HuH-7 (cell line): ENCODE measurements around the gene LDB2.

ENCODE experiments used
- DNase-seq: peaks from one replicate; pipeline ENCODE4 v3.0.0; 2011; ENCODE audit warnings: low spot score

Gene LDB2

DNA sequence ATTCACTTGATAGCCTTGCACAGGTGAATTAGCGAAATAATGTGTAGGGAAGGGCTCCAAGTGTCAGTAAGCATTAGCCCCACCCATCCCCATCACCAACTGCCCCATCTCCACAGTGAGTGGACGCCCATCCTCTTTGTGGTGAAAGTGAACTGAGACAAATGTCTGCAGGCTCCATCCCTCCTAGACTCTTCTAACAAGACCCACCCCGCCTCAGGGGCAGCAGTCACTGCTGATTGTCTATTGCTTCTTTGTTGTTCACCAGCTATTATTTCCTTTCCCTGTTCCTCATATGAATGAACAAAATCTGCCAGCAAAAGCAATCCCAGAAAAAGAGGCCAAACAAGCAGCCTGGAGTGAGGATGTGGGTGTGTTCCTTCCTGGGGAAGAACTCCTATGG is 96.4 kb downstream of the LDB2 start:
- DNase-seq, result no peak

DNA sequence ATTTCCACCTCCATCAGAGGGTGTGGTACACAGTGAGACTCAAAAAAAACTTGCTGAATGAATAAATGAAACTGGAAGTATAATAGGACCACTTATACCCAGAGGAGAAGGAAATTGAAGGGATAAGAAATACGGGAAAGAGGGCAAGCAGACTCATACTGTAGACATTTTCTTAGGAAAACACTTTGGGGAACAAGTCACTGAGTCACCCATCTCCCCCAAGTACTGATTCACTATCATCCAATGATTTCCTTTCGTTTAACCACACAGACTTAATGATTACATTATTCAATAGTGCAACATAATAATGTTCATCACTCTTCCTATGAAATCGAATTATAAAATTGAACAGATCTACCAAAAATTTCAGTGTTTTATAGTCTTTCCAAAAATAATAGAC is 97.1 kb downstream of the LDB2 start:
- no peak for DNase-seq

- DNase-seq, result peak; percentile 59
These were observed 103.5 kb downstream of the LDB2 start for GRCh38 chr4:16794816-16795445.

GRCh38 chr4:16791460-16791859 is 107.0 kb downstream of the LDB2 start:
- DNase-seq, result no peak

- DNase-seq, result no peak
These were observed 107.9 kb downstream of the LDB2 start for GRCh38 chr4:16790508-16790907.

GRCh38 chr4:16788868-16789267 is 109.6 kb downstream of the LDB2 start:
- no peak for DNase-seq

- DNase-seq, result no peak
These were observed 112.5 kb downstream of the LDB2 start for GRCh38 chr4:16785793-16786527.

DNA sequence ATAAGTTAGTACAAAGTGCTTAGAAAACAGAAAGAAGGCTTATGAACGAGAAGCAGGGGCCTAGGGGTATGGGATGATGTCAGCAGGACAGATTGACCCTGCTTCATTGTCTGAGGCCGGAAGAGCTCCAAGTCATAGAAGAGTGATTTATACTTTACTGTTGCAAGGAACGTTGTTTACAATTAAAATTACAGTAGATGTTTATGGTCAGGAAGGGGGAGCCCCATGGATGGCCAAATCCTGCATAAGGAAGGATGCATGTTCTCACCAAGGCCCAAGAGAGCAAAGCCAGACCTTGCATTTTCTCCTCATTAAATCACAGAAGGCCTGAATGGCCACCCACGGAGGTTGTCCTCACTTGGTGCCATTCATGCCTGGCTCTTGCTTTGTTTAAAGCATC is 115.3 kb downstream of the LDB2 start:
- DNase-seq, result no peak

DNA sequence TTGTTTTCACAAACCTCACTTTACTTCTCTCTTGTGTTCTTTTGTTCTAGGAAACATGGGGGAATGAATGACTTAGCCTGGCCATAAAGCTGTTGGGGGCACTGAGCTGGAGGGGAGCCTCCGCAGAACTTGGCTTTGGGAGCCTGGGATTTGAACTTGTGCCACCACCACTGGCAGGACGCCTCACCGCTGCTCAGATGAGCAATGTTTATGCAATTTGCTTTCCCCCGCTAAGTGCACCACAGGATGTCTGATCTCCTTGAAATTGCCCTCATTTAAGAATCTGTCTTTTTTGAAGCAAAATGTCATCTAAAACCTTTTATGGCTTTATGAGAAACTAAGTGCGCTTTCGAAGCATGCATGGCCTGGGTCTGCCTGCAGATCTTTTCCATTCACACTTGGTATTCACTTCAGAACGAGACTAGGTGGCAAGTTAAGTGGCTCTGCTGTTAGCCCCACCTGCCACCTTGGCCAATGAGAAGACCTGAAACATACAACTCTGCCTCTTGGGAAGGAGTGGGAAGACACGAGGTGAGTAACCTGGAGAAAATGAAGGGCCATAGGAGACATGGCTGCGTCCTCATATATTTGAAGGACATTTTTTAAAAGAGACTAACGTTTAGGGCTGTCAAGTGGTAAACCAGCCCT is 119.3 kb downstream of the LDB2 start:
- no peak for DNase-seq

DNA sequence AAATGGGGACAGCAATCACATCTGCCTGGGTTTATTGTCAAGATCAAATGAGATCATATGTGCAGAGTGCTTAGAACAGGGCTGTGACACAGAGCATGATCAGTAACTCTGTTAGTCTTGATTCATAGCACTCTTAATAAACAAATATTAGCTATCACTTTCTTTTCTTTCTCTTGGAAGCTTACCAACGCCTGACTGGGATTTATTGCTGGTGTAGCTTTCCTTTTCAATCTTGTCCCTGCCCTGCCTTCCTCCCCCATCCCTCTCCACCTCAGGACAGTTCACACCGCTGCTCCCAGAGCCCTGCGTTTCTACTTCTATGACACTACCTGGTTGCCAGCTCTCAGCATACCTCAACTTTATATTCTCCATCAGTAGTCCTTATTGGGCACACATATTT is 120.7 kb downstream of the LDB2 start:
- DNase-seq, result no peak

GRCh38 chr4:16775411-16776154 is 122.9 kb downstream of the LDB2 start:
- DNase-seq, result no peak

DNA sequence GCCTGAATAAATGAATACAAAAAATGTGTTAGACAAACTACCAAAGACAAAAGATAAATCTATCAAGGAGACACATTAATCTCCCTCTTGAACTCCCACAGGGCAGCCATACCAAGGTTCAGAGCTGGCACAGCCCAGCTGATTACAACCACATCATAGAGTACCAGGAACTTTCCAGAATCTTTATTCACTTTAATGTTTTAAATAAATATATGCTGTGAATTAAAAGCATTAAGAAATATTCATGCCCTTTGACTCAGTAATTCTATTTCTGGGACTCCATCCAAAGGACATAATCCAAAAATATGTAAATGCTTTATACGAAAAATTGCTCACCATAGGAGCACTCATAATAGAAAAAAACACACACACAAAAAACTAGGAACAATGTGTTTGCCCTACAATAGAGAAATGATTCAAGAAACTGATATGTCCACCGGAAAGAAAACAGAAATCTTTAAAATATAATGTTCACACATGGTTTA is 126.0 kb downstream of the LDB2 start:
- no peak for DNase-seq

DNA sequence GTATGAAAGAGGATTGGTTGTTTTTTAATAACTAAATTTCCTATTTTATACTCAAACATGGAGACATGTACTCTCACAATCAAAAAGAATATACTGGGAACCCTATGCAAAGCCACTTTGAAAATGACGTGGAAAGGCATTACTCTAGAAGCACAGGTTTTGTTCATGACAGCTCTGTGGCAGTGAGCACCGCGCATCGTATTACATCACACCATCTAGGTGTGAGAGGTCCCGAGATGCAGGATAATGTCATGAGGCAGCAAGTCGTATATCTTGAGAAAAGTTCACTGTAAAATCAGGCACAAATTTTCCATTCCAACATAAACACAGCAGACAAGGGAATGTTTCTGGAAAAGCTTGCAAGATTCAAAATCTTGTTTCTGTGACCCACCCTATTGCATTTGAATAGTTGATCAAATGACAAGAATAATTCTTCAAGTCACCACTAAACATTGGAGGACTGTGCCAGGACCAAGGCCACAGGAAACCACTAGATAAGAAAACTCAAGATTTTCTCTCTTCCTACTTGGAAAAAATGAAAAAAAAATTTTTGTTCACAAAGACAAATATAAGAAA is 127.6 kb downstream of the LDB2 start:
- DNase-seq, result no peak

DNA sequence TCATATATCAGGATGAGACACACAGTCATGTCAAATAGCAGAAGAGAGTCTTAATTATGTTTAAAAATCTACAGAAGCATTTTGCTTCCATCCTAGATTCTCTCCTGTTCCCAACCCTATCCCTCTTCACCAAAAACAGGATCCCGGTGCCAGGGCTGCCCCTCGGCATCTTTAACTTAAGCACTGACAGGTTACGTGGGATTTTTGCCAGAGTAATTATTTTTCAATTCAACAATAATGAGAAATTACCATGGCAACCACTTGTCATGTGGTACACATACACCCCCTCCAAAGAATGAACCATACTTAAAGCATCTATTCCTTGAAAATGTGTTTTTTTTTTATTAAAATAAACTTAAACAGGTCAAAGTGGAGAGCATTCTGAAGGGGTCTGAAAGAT is 130.6 kb downstream of the LDB2 start:
- DNase-seq, result no peak

DNA sequence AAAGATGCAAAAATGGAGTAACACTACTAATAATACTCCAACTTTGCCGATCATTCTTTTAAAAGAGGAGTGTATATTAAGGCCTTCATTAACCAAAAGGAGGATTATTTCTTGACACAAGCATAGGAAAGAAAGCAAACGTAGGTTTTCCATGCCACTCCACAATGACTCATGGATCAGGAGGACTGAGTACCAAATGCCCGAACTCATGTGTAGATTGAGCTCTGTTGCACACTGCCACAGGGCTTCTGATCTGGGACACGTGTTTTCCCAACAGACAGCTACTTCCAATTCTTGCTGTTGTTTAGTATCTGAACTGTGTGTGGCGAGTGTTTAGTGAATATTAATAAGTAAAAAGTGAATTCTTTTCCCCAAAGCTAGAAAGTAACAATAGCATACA is 131.2 kb downstream of the LDB2 start:
- DNase-seq, result no peak

GRCh38 chr4:16765546-16765945 is 132.9 kb downstream of the LDB2 start:
- no peak for DNase-seq

- no peak for DNase-seq
These were observed 133.8 kb downstream of the LDB2 start for GRCh38 chr4:16764622-16765021.

DNA sequence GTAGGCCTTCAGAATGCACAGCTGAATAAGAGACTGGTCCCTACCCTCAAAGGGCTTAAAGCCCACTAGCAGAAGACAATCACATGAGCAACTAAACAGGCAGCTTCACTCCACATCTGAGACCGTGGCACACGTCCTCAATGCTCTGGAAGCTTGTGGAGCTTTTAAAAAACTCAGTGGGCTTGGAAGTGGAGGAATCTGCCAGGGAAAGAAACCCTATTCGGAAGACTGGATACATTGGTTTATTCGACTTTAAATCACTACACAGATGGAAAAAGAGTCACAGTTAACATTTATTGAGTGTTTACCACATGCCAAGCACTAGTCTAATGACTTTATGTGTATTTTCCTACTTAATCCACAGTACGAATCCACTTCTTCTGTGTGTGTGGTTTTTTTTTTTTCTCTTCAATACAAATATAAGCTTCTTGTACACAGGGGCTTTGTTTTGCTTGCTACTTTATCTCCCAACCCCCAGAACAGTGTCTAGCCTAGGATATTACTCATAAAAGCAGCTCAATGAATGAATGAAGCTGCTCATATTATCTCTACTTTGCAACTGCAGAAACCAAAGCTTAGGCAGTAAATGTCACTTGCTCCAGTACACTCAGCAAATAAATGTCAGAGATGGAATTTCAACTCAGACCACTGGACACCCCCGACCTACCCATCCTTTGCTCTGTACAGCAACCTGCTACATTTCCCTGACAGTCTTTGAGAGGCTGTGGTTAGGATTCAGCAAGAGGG is 137.7 kb downstream of the LDB2 start:
- no peak for DNase-seq

DNA sequence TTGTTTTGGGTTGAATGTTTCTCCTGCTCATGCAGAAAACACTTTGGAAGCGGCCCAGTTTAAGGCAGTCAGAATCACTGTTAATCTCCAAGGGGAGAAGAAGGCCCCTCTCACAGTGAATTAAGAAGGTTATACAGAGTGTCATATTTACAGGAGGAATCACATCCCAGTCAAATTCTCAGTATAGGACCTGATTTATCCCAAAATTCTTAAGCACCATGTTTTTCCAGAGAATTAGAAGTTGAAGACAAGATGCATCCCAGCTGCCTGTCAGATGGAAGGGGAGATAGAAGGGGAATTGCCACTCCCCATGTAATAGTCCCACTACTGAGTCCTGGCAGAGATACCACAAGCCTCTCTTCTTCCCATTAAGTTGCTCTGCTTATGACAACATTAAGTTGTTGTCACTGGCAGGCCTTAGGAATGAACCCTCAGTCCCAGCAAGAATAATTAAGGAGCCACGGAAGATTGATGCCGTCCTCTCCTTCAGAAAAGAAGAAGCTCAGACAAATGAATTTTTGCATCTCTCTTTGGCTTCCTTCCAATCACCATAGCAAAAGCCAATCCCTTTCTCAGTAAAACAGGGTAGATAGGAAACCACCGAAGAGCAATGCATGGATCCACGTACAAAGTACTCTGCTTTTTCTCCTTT is 138.4 kb downstream of the LDB2 start:
- DNase-seq, result no peak

- DNase-seq, result no peak
These were observed 139.6 kb downstream of the LDB2 start for GRCh38 chr4:16758816-16759215.

DNA sequence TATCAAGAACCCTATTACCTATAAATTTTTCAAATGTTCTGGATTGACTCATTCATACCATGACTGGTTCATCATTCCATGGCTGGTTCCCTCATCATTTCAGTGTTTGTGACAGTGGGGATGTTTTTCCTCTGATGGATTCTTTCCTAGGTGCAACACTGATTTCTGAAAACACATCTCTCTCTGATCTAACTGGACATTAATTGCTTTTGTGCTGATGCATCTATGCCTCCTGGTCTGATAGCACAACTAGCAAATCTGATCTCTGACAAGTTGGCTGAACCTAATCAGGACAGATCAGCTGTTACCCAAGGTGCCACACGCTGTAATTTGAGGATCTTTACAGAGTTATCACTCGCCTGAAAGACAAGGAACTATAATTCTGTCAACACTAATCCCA is 140.2 kb downstream of the LDB2 start:
- no peak for DNase-seq
